Measurements from ENCODE around the gene CADPS2.

DNA sequence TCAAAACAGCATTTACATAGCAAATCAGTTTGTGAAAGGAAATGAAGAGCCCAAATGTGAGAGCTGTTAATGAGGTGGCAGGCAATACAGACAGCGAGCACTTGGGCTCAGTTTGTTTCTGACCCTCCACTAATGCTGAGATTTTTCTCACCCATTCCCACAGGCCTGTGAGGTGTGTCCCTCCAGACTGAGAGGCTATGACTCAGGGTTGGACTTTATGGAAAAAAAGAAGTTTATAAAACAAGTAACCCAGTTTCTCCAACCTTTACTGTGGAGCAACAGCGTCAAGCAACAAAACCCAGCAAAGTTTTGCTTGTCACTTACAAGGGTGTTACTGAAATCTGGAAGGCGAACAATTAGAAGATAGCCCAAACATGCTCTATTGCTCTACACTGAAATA is 576.8 kb downstream of the CADPS2 start:
- TF ChIP-seq, protein P1, sequence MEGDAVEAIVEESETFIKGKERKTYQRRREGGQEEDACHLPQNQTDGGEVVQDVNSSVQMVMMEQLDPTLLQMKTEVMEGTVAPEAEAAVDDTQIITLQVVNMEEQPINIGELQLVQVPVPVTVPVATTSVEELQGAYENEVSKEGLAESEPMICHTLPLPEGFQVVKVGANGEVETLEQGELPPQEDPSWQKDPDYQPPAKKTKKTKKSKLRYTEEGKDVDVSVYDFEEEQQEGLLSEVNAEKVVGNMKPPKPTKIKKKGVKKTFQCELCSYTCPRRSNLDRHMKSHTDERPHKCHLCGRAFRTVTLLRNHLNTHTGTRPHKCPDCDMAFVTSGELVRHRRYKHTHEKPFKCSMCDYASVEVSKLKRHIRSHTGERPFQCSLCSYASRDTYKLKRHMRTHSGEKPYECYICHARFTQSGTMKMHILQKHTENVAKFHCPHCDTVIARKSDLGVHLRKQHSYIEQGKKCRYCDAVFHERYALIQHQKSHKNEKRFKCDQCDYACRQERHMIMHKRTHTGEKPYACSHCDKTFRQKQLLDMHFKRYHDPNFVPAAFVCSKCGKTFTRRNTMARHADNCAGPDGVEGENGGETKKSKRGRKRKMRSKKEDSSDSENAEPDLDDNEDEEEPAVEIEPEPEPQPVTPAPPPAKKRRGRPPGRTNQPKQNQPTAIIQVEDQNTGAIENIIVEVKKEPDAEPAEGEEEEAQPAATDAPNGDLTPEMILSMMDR (IDR thresholded peaks at IDR 0.05) = no peak
- TF ChIP-seq POLR2A (IDR thresholded peaks at IDR 0.05) = no peak
- TF ChIP-seq EP300 (IDR thresholded peaks at IDR 0.05) = no peak
